IMR-90 (cell line): ENCODE results near the gene FN3KRP. TPM values are rescaled to one million over a fixed set of nuclear protein-coding genes. Genes with fewer than 3 reads are reported as not detected.
A peak's percentile ranks its signal among the peaks of the same experiment; 100 is the strongest.

ENCODE experiments used
- ATAC-seq: fragments of 200-7000 bp; cut with Tn5 transposase; 2 replicates; pipeline ENCODE4 v1.9.1; 2020; ENCODE audit warnings: low read depth, mild to moderate bottlenecking, moderate library complexity
- BruUV-seq: library from RNA; stranded (reverse); fragments of 400-500 nt; replicated peaks from 2 replicates; lab custom pipeline; 2021; lab: Mats Ljungman, UMichigan
- CTCF ChIA-PET: fragments of 300-600 bp; formaldehyde crosslinking; extraction: SDS; loops from one replicate; lab custom pipeline; 2021; ENCODE audit warnings: antibody characterized with exemption; lab: Yijun Ruan, JAX
- POLR2A ChIA-PET: fragments of 300-600 bp; sonication (Branson Sonifier 250); formaldehyde crosslinking; loops from one replicate; lab custom pipeline; 2022; ENCODE audit warnings: antibody characterized with exemption; ENCODE audit not compliant: unreplicated experiment; lab: Charles Lee
- DNase-seq: peaks from one replicate; pipeline ENCODE4 v3.0.0; 2013
- H2AFZ ChIP-seq: replicated peaks from 2 replicates; pipeline ENCODE3; 2013; ENCODE audit warnings: low read length, mild to moderate bottlenecking; ENCODE audit not compliant: poor library complexity
- H2AK5ac ChIP-seq: 2 replicates; pipeline ENCODE4 v1.6.1; 2013; ENCODE audit warnings: low read depth, low read length, inconsistent platforms
- H2AK9ac ChIP-seq: replicated peaks from 2 replicates; pipeline ENCODE3; 2013; ENCODE audit warnings: mild to moderate bottlenecking, low read depth, low read length, moderate library complexity; ENCODE audit not compliant: poor library complexity
- H2BK120ac ChIP-seq: 2 replicates; pipeline ENCODE4 v1.6.1; 2013; ENCODE audit warnings: low read depth, low read length, inconsistent platforms
- H2BK15ac ChIP-seq: 3 replicates; pipeline ENCODE4 v1.6.1; 2013; ENCODE audit warnings: low read depth, low read length, inconsistent platforms
- H2BK20ac ChIP-seq: 2 replicates; pipeline ENCODE4 v1.6.1; 2013; ENCODE audit warnings: low read depth, mild to moderate bottlenecking, inconsistent platforms, low read length, moderate library complexity
- H2BK5ac ChIP-seq: 2 replicates; pipeline ENCODE4 v1.6.1; 2013; ENCODE audit warnings: mild to moderate bottlenecking, low read depth, low read length, inconsistent platforms; ENCODE audit not compliant: poor library complexity, severe bottlenecking
- H3K14ac ChIP-seq: replicated peaks from 2 replicates; pipeline ENCODE4 v1.6.1; 2013; ENCODE audit warnings: low read depth, low read length, inconsistent platforms
- H3K18ac ChIP-seq: 2 replicates; pipeline ENCODE4 v1.6.1; 2013; ENCODE audit warnings: low read depth, low read length, control low read depth
- H3K23ac ChIP-seq: 2 replicates; pipeline ENCODE4 v1.6.1; 2013; ENCODE audit warnings: low read depth, low read length, inconsistent platforms
- H3K27ac ChIP-seq: 2 replicates; pipeline ENCODE4 v1.5.1; 2013; ENCODE audit warnings: mild to moderate bottlenecking, control low read depth, low read length; ENCODE audit not compliant: insufficient read depth
- H3K27me3 ChIP-seq: 2 replicates; pipeline ENCODE4 v1.6.1; 2013; ENCODE audit warnings: low read length; ENCODE audit not compliant: control insufficient read depth, insufficient read depth
- H3K36me3 ChIP-seq: 2 replicates; pipeline ENCODE4 v1.6.1; 2013; ENCODE audit warnings: low read length, mixed read lengths; ENCODE audit not compliant: control insufficient read depth, insufficient read depth
- H3K4ac ChIP-seq: 2 replicates; pipeline ENCODE4 v1.6.1; 2013; ENCODE audit warnings: low read depth, low read length, inconsistent platforms
- H3K4me1 ChIP-seq: 2 replicates; pipeline ENCODE4 v1.6.1; 2013; ENCODE audit warnings: low read length, mixed read lengths; ENCODE audit not compliant: control insufficient read depth, insufficient read depth
- H3K4me2 ChIP-seq: 2 replicates; pipeline ENCODE4 v1.6.1; 2013; ENCODE audit warnings: low read depth, mild to moderate bottlenecking, control low read depth, low read length, moderate library complexity
- H3K4me3 ChIP-seq: 2 replicates; pipeline ENCODE4 v1.5.1; 2013; ENCODE audit warnings: low read depth, mild to moderate bottlenecking, control low read depth, low read length, moderate library complexity; ENCODE audit not compliant: insufficient read depth
- H3K56ac ChIP-seq: 2 replicates; pipeline ENCODE4 v1.6.1; 2013; ENCODE audit warnings: low read length, inconsistent platforms; ENCODE audit not compliant: insufficient read depth; ENCODE audit errors: extremely low read depth
- H3K79me1 ChIP-seq, 2 experiments: 2 replicates each; pipeline ENCODE4 v1.6.1; 2013; ENCODE audit warnings: low read length in 2 of 2, inconsistent platforms in 1 of 2, low read depth in 1 of 2
- H3K9ac ChIP-seq: 2 replicates; pipeline ENCODE4 v1.6.1; 2013; ENCODE audit warnings: low read depth, low read length, control low read depth
- H3K9me1 ChIP-seq: 2 replicates; pipeline ENCODE4 v1.6.1; 2013; ENCODE audit warnings: low read length, inconsistent platforms; ENCODE audit not compliant: insufficient read depth
- H3K9me3 ChIP-seq: 2 replicates; pipeline ENCODE4 v1.6.1; 2013; ENCODE audit warnings: low read length; ENCODE audit not compliant: control insufficient read depth, insufficient read depth
- H4K20me1 ChIP-seq: 2 replicates; pipeline ENCODE4 v1.6.1; 2013; ENCODE audit warnings: low read length, inconsistent platforms; ENCODE audit not compliant: insufficient read depth
- H4K5ac ChIP-seq: 2 replicates; pipeline ENCODE4 v1.6.1; 2013; ENCODE audit warnings: mild to moderate bottlenecking, low read depth, low read length, control low read depth
- H4K8ac ChIP-seq, 2 experiments: 2 replicates each; pipeline ENCODE4 v1.6.1; 2013; ENCODE audit warnings: low read depth in 2 of 2, low read length in 2 of 2, control low read depth in 1 of 2, inconsistent platforms in 1 of 2
- H4K91ac ChIP-seq: 2 replicates; pipeline ENCODE4 v1.6.1; 2013; ENCODE audit warnings: low read depth, low read length, inconsistent platforms; ENCODE audit not compliant: insufficient read depth
- BHLHE40 ChIP-seq: fragments of 150-350 bp; IDR thresholded peaks from 2 replicates; pipeline ENCODE4 v1.6.1; 2016; ENCODE audit warnings: mild to moderate bottlenecking, low read depth, low read length
- CEBPB ChIP-seq: IDR thresholded peaks from 2 replicates; pipeline ENCODE4 v1.6.1; 2012; ENCODE audit warnings: low read depth, low read length, improper control_type of control experiment
- CHD1 ChIP-seq: IDR thresholded peaks from 2 replicates; pipeline ENCODE4 v1.6.1; 2012; ENCODE audit warnings: low read depth, low read length, improper control_type of control experiment
- FOS ChIP-seq: fragments of 150-350 bp; IDR thresholded peaks from 2 replicates; pipeline ENCODE4 v1.6.1; 2016; ENCODE audit warnings: low read depth, low read length
- MAFK ChIP-seq: IDR thresholded peaks from 2 replicates; pipeline ENCODE4 v1.6.1; 2012; ENCODE audit warnings: low read depth, low read length, improper control_type of control experiment
- MAZ ChIP-seq: IDR thresholded peaks from 2 replicates; pipeline ENCODE4 v1.6.1; 2012; ENCODE audit warnings: low read depth, mild to moderate bottlenecking, low read length, improper control_type of control experiment, moderate library complexity, borderline replicate concordance
- MXI1 ChIP-seq: IDR thresholded peaks from 2 replicates; pipeline ENCODE4 v1.6.1; 2012; ENCODE audit warnings: low read depth, mild to moderate bottlenecking, low read length, moderate library complexity, borderline replicate concordance
- NFE2L2 ChIP-seq: fragments of 150-350 bp; IDR thresholded peaks from 2 replicates; pipeline ENCODE4 v1.6.1; 2016; ENCODE audit warnings: low read depth, mild to moderate bottlenecking, low read length
- POLR2A ChIP-seq: IDR thresholded peaks from 2 replicates; pipeline ENCODE4 v1.6.1; 2012; ENCODE audit warnings: mild to moderate bottlenecking, low read depth, low read length
- RAD21 ChIP-seq: IDR thresholded peaks from 2 replicates; pipeline ENCODE4 v1.6.1; 2012; ENCODE audit warnings: low read length, improper control_type of control experiment
- RCOR1 ChIP-seq: IDR thresholded peaks from 2 replicates; pipeline ENCODE4 v1.6.1; 2012; ENCODE audit warnings: mild to moderate bottlenecking, low read length, improper control_type of control experiment; ENCODE audit not compliant: insufficient replicate concordance
- RFX5 ChIP-seq: IDR thresholded peaks from 2 replicates; pipeline ENCODE4 v1.8.0; 2012; ENCODE audit warnings: low read depth, mild to moderate bottlenecking, low read length, moderate library complexity
- SMC3 ChIP-seq: fragments of 150-350 bp; IDR thresholded peaks from 2 replicates; pipeline ENCODE4 v1.6.1; 2016; ENCODE audit warnings: low read depth, mild to moderate bottlenecking, antibody characterized with exemption, low read length, moderate library complexity
- WGBS, 2 experiments: methylation state at CpG; one replicate each; pipeline versions ENCODE4 v1.1.5 to v1.1.7; 2013; ENCODE audit warnings: missing lambda C conversion rate in 2 of 2; ENCODE audit not compliant: insufficient read length in 1 of 2; ENCODE audit errors: extremely low coverage in 2 of 2; 5-methylcytosine and 5-hydroxymethylcytosine counted together
- dilution Hi-C: fragments of 300-500 bp; cut with HindIII; formaldehyde crosslinking; loops from one replicate; pipeline ENCODE4 v1.14.3; 2018; ENCODE audit warnings: low sequenced_read_pairs; ENCODE audit not compliant: unreplicated experiment
- in situ Hi-C: fragments of 300-500 bp; cut with MboI; formaldehyde crosslinking; loops from 3 replicates; pipeline ENCODE4 v1.14.3; 2019; ENCODE audit warnings: low sequenced_read_pairs, inconsistent platforms, mixed read lengths
- intact Hi-C: fragments of 100-400 bp; cut with micrococcal nuclease; formaldehyde crosslinking; loops from 2 replicates; pipeline ENCODE4 v1.10.0; 2022
- polyA plus RNA-seq, 3 experiments: library from polyadenylated mRNA; depleted of rRNA; stranded (reverse); fragments of >200 nt; gene quantifications; 2 replicates each; pipeline ENCODE4 v1.2.3, GENCODE V29; 2012; ENCODE audit warnings: low replicate concordance in 1 of 3
- total RNA-seq: library from RNA; depleted of rRNA; stranded (reverse); fragments of >200 nt; gene quantifications from 2 replicates; pipeline ENCODE4 v1.2.3, GENCODE V29; 2012
- TF ChIP-seq, protein P1 (sequence below): conservative IDR thresholded peaks from 2 replicates; pipeline ENCODE4 v1.5.1; 2012; ENCODE audit warnings: mild to moderate bottlenecking, low read depth, low read length, improper control_type of control experiment
- TF ChIP-seq, protein P2 (sequence below): fragments of 150-350 bp; IDR thresholded peaks from 2 replicates; pipeline ENCODE4 v1.6.1; 2017; ENCODE audit warnings: mild to moderate bottlenecking, antibody characterized with exemption, low read length, low read depth
- TF ChIP-seq, protein P3 (sequence below): fragments of 150-350 bp; IDR thresholded peaks from 2 replicates; pipeline ENCODE4 v1.6.1; 2016; ENCODE audit warnings: low read depth, mild to moderate bottlenecking, low read length, moderate library complexity, borderline replicate concordance

Gene FN3KRP
- total and polyA plus RNA-seq, 2 of the 4 experiments (the other 2 are of a cell fraction) = 18.6 to 20.3 TPM

DNA sequence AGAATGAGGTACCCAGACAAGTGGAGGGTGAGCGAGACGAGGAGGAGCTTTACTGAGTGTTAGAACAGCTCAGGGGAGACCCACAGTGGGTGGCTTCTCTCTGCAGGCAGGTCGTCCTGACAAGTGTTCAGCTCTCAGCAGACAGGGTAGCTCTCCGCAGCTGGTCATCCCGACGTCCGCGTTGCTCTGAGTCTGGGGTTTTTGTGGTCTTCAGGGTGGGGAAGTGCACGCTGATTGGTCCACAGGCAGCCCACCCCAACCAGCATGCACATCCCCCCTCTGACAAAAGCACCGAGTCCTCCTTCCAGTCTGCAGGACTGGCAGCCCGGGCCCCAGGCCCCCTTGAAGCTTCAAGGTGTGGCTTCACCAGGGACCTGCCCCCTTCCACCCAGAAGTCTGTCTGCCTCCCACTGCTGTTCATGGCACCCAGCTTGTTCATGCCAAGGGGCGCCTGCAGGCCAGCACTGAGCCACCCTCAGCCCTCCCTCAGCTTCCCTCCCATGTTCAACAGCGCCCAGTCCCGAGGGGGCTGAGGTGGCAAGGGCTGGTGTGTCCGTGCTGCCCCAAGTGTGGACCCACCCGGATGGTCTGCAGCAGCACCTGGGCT, 48.4 kb upstream of the FN3KRP start:
- Histone ChIP-seq H2BK5ac (no peak overlapping the region), H3K79me1 (no peaks in the 10 kb centered on the region), H3K9ac (no peak overlapping the region), H2AFZ (peak overlapping the region; percentile 58), H2AK5ac (no peak overlapping the region), H2BK20ac (no peak overlapping the region), H3K23ac (no peak overlapping the region), H3K9me1 (no peaks in the 10 kb centered on the region), H3K36me3 (no peaks in the 10 kb centered on the region; the same call in 1 of the 2 replicates), H4K20me1 (no peaks in the 10 kb centered on the region), H2AK9ac (peak overlapping the region; percentile 28), H3K18ac (no peak overlapping the region), H3K9me3 (no peaks in the 10 kb centered on the region), H3K27me3 (no peaks in the 10 kb centered on the region), H3K4me3 (no peak overlapping the region), H3K56ac (no peak overlapping the region), H4K91ac (no peak overlapping the region), H3K4me2 (no peak overlapping the region), H4K8ac (no peak overlapping the region), H3K14ac (no peak overlapping the region), H3K4ac (no peak overlapping the region), H2BK120ac (no peak overlapping the region), H3K27ac (no peak overlapping the region), H3K4me1 (no peaks in the 10 kb centered on the region), H4K5ac (no peak overlapping the region), H2BK15ac (no peak overlapping the region)
- dilution Hi-C loops = no loop called here
- no peak for DNase-seq
- in situ Hi-C loops = no loop called here
- TF ChIP-seq FOS (no peak), SMC3 (no peak), RAD21 (no peak), MXI1 (no peak), BHLHE40 (no peak), RFX5 (no peak), POLR2A (no peak), MAFK (no peak), CEBPB (no peak), NFE2L2 (no peak), RCOR1 (no peak), MAZ (no peak), CHD1 (no peak)
- TF ChIP-seq, protein P1, sequence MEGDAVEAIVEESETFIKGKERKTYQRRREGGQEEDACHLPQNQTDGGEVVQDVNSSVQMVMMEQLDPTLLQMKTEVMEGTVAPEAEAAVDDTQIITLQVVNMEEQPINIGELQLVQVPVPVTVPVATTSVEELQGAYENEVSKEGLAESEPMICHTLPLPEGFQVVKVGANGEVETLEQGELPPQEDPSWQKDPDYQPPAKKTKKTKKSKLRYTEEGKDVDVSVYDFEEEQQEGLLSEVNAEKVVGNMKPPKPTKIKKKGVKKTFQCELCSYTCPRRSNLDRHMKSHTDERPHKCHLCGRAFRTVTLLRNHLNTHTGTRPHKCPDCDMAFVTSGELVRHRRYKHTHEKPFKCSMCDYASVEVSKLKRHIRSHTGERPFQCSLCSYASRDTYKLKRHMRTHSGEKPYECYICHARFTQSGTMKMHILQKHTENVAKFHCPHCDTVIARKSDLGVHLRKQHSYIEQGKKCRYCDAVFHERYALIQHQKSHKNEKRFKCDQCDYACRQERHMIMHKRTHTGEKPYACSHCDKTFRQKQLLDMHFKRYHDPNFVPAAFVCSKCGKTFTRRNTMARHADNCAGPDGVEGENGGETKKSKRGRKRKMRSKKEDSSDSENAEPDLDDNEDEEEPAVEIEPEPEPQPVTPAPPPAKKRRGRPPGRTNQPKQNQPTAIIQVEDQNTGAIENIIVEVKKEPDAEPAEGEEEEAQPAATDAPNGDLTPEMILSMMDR = no peak
- TF ChIP-seq, protein P2, sequence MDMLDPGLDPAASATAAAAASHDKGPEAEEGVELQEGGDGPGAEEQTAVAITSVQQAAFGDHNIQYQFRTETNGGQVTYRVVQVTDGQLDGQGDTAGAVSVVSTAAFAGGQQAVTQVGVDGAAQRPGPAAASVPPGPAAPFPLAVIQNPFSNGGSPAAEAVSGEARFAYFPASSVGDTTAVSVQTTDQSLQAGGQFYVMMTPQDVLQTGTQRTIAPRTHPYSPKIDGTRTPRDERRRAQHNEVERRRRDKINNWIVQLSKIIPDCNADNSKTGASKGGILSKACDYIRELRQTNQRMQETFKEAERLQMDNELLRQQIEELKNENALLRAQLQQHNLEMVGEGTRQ = no peak
- TF ChIP-seq, protein P3, sequence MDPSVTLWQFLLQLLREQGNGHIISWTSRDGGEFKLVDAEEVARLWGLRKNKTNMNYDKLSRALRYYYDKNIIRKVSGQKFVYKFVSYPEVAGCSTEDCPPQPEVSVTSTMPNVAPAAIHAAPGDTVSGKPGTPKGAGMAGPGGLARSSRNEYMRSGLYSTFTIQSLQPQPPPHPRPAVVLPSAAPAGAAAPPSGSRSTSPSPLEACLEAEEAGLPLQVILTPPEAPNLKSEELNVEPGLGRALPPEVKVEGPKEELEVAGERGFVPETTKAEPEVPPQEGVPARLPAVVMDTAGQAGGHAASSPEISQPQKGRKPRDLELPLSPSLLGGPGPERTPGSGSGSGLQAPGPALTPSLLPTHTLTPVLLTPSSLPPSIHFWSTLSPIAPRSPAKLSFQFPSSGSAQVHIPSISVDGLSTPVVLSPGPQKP = no peak
- WGBS, 2 experiments = 77% methylated on average over 4 of the region's 16 CpGs; no CpG with 5 or more reads in 1 of the 2 experiments
- POLR2A ChIA-PET = interaction anchor here (0.6 kb wide), 1 partner anchor 23 kb away, joined by 13 read pairs; no protein-coding TSS in a partner anchor
- intact Hi-C loops = loop anchor here (2.0 kb wide), 1 partner anchor 99 kb away; no protein-coding TSS in a partner anchor
- no peak for ATAC-seq
- BruUV-seq = no TSS peak
- CTCF ChIA-PET = no interaction called here
